Adrenal gland (tissue), 5 donors: Measurements from ENCODE around the gene PITPNM2.

Experiments used
- CTCF ChIP-seq, 6 experiments: fragments of 450-650 bp in 4 of 6; fragments of 200-600 bp in 2 of 6; sonication (generic) in 1 of 6; IDR thresholded peaks; 1 replicate in 5 of 6; 2 replicates in 1 of 6; pipeline versions ENCODE4 v1.5.1 to v1.8.0; 2016 to 2021; ENCODE audit warnings: antibody characterized with exemption in 6 of 6, mild to moderate bottlenecking in 2 of 6, moderate library complexity in 1 of 6
- POLR2A ChIP-seq, 2 donors: fragments of 450-650 bp; IDR thresholded peaks; one replicate each; pipeline ENCODE4 v1.6.1; 2017; ENCODE audit warnings: antibody characterized with exemption in 2 of 2, mild to moderate bottlenecking in 2 of 2, moderate library complexity in 1 of 2
- donor health status: DM: no; HTN: no; CAD: no.

GRCh38 chr12:123132951-123133619, 17.8 kb downstream of the PITPNM2 start:
- TF ChIP-seq CTCF (IDR thresholded peaks at IDR 0.05): no peak
- TF ChIP-seq POLR2A (IDR thresholded peaks at IDR 0.05): peak in 1 of 2 donors; percentile 19
